PC-3 (cell line): ENCODE results near the gene AACS. TPM values are rescaled to one million over a fixed set of nuclear protein-coding genes. Genes with fewer than 3 reads are reported as not detected.

Experiments used
- ATAC-seq: fragments of 200-7000 bp; cut with Tn5 transposase; 2 replicates; pipeline ENCODE4 v1.9.1; 2020; ENCODE audit warnings: mild to moderate bottlenecking, moderate library complexity
- BruUV-seq: library from RNA; stranded (reverse); fragments of 400-500 nt; replicated peaks from 2 replicates; lab custom pipeline; 2021; lab: Mats Ljungman, UMichigan
- CTCF ChIA-PET: fragments of 300-600 bp; sonication (Branson Sonifier 250); formaldehyde crosslinking; loops from one replicate; lab custom pipeline; 2022; ENCODE audit warnings: antibody characterized with exemption; lab: Charles Lee
- POLR2A ChIA-PET: fragments of 300-600 bp; sonication (Branson Sonifier 250); formaldehyde crosslinking; loops from one replicate; lab custom pipeline; 2022; ENCODE audit warnings: antibody characterized with exemption; ENCODE audit not compliant: unreplicated experiment; lab: Charles Lee
- DNase-seq: peaks from one replicate; pipeline ENCODE4 v3.0.0-alpha.2; 2015
- H2AFZ ChIP-seq: fragments of 300-600 bp; sonication (generic); 2 replicates; pipeline ENCODE4 v1.6.0; 2016; ENCODE audit warnings: antibody characterized with exemption, low read length
- H3F3A ChIP-seq: fragments of 300-600 bp; sonication (generic); one replicate; pipeline ENCODE4 v1.6.0; 2017; ENCODE audit warnings: antibody characterized with exemption, low read length, control low read depth, mild to moderate bottlenecking; ENCODE audit not compliant: unreplicated experiment
- H3K27ac ChIP-seq: fragments of 300-600 bp; sonication (generic); 2 replicates; pipeline ENCODE4 v1.5.1; 2016; ENCODE audit warnings: mild to moderate bottlenecking, low read length
- H3K27me3 ChIP-seq: fragments of 300-600 bp; sonication (generic); 2 replicates; pipeline ENCODE4 v1.6.1; 2016; ENCODE audit warnings: low read length, mixed read lengths
- H3K36me3 ChIP-seq: fragments of 300-600 bp; sonication (generic); 2 replicates; pipeline ENCODE4 v1.6.1; 2016; ENCODE audit warnings: low read depth, mixed run types, low read length, mixed read lengths
- H3K4me1 ChIP-seq: fragments of 300-600 bp; sonication (generic); 2 replicates; pipeline ENCODE4 v1.5.1; 2016; ENCODE audit warnings: low read length; ENCODE audit not compliant: insufficient read depth
- H3K4me2 ChIP-seq: fragments of 300-600 bp; sonication (generic); 2 replicates; pipeline ENCODE4 v1.6.0; 2016; ENCODE audit warnings: low read length
- H3K4me3 ChIP-seq: fragments of 300-600 bp; sonication (generic); 2 replicates; pipeline ENCODE4 v1.5.1; 2016; ENCODE audit warnings: mild to moderate bottlenecking, low read length, mixed read lengths
- H3K79me2 ChIP-seq: fragments of 300-600 bp; sonication (generic); 2 replicates; pipeline ENCODE4 v1.6.1; 2017; ENCODE audit warnings: low read length, mixed read lengths
- H3K9ac ChIP-seq: fragments of 300-600 bp; sonication (generic); 2 replicates; pipeline ENCODE4 v1.6.0; 2016; ENCODE audit warnings: mild to moderate bottlenecking, low read length
- H3K9me2 ChIP-seq: fragments of 300-600 bp; sonication (generic); replicated peaks from 2 replicates; pipeline ENCODE4 v1.6.1; 2016; ENCODE audit warnings: mixed run types, low read length, mixed read lengths
- H3K9me3 ChIP-seq: fragments of 300-600 bp; sonication (generic); 2 replicates; pipeline ENCODE4 v1.6.1; 2016; ENCODE audit warnings: low read length, mixed read lengths
- H4K20me1 ChIP-seq: fragments of 300-600 bp; sonication (generic); 2 replicates; pipeline ENCODE4 v1.6.1; 2016; ENCODE audit warnings: low read length, mixed read lengths
- EZH2 ChIP-seq: fragments of 300-600 bp; sonication (generic); IDR thresholded peaks from one replicate; pipeline ENCODE4 v1.6.1; 2017; ENCODE audit warnings: antibody characterized with exemption, mild to moderate bottlenecking, low read length; ENCODE audit not compliant: unreplicated experiment
- EZH2phosphoT487 ChIP-seq: fragments of 300-600 bp; sonication (generic); IDR thresholded peaks from 2 replicates; pipeline ENCODE4 v1.6.1; 2018; ENCODE audit warnings: mild to moderate bottlenecking, antibody characterized with exemption, low read length, borderline replicate concordance
- intact Hi-C: fragments of 100-400 bp; cut with micrococcal nuclease; formaldehyde crosslinking; loops from 2 replicates; pipeline ENCODE4 v1.9.0; 2023
- total RNA-seq: library from RNA; depleted of rRNA; stranded (reverse); fragments of >200 nt; gene quantifications from 2 replicates; pipeline ENCODE4 v1.2.3, GENCODE V29; 2014
- TF ChIP-seq, protein P1 (sequence below): fragments of 300-600 bp; sonication (generic); conservative IDR thresholded peaks from 2 replicates; pipeline ENCODE4 v1.5.1; 2017; ENCODE audit warnings: antibody characterized with exemption, low read depth, mild to moderate bottlenecking, low read length

The AACS gene
- total RNA-seq, 1 experiment from 2014 or later, result 31.9 TPM

DNA sequence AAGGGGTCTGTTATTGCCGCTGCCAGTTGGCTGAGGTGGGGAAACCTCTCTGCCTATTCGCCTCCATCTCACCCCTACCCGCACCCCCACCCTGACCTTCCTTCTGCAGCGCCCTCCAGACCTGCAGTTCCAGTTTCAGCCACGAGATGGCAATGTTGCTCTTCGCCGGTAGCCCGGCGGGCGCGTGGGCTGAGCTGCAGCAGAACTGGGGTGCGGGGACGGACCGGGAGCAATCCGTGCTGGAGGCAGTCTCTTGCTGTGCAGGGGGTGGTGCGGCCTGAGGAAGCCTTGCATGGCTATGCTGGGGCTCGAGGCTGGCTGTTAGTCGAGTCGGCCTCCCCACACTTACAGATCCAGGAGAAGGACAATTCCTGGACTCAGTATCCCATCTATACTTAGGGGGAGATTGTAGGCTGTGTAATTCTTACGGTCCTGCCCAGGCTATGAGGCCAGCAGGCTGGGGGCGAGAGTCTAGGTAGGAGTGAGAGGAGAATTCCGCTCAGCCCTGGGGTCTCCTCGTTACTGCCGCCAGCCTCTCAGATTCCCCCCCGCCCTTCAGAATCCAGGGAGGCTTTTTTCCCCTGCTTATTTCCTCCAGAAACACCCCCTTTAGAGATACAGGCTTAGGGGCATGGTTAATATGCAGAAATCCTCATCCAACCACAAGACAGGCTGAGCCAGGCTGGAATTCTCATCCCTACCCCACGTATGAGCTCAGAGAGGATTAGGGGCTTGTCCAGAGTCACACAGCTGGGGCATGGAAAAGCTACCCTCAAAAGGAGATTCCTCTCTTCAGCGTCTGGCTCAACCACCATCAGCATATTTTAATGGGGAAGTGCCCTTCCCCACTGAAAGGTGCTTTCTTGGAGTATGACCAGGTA, 118.2 kb downstream of the AACS start:
- Histone ChIP-seq H3F3A (no peaks in the 10 kb centered on the region), H3K9me3 (no peaks in the 10 kb centered on the region), H3K27ac (no peak overlapping the region), H3K9me2 (no peaks in the 10 kb centered on the region), H3K4me3 (no peak overlapping the region), H3K4me2 (peak overlapping the region; percentile 66), H3K36me3 (no peaks in the 10 kb centered on the region), H4K20me1 (0 out of 2 replicates have a peak, but pooled peaks cover 3% of the 10 kb centered on the region), H3K9ac (no peak overlapping the region), H3K27me3 (peaks cover 79% of the 10 kb centered on the region), H3K79me2 (no peaks in the 10 kb centered on the region), H2AFZ (no peak overlapping the region), H3K4me1 (no peaks in the 10 kb centered on the region)
- peak; percentile 70 for ATAC-seq
- no TSS peak for BruUV-seq
- no peak for TF ChIP-seq EZH2
- TF ChIP-seq, protein P1, sequence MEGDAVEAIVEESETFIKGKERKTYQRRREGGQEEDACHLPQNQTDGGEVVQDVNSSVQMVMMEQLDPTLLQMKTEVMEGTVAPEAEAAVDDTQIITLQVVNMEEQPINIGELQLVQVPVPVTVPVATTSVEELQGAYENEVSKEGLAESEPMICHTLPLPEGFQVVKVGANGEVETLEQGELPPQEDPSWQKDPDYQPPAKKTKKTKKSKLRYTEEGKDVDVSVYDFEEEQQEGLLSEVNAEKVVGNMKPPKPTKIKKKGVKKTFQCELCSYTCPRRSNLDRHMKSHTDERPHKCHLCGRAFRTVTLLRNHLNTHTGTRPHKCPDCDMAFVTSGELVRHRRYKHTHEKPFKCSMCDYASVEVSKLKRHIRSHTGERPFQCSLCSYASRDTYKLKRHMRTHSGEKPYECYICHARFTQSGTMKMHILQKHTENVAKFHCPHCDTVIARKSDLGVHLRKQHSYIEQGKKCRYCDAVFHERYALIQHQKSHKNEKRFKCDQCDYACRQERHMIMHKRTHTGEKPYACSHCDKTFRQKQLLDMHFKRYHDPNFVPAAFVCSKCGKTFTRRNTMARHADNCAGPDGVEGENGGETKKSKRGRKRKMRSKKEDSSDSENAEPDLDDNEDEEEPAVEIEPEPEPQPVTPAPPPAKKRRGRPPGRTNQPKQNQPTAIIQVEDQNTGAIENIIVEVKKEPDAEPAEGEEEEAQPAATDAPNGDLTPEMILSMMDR, result peak; percentile 99
- ChIA-PET POLR2A (no interaction called here), CTCF (interaction anchor here (0.5 to 1.3 kb wide), 6 partner anchors 20 to 221 kb away, joined by 3 to 11 read pairs (median 4); no protein-coding TSS in a partner anchor)
- peak; percentile 92 for DNase-seq
- intact Hi-C loops, result loop anchor here (5.0 kb wide), 3 partner anchors 144 to 1694 kb away; no protein-coding TSS in a partner anchor

DNA sequence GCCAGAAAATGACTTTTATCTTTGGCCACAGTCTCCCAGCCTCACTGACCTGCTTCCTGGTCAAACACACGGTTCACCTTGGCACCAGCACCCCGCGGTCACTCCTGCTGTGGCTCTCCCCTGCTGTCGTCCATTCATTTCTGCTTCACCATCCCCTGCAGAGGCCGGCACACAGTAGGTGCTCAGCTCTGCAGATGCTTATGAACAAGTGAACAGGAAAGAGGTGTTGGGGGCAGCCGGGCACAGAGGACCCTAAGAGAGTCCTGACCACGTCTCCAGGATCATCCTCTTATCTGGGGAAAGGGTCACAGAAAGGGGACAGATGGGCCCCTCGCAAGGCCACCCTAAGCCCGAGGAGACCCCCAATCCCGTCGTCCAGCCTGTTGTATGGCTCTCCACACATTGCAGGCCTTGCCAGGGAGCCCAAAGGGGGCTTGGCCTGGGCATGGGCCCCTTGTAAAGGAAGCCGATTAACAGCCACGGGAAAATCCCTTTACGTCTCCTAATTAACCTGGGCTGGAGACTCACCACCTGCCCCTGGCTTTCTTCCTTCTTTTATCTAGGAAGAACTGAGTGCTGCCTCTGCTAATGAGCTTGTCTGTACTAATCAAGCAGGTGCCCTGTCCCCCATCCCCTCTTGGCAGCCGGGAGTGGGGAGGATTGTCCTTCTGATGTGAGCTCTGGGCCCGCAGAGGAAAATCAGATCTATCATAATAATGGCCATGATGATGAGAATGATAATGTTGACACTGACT, 119.2 kb downstream of the AACS start:
- Histone ChIP-seq H2AFZ (no peak overlapping the region), H3F3A (no peaks in the 10 kb centered on the region), H3K4me2 (no peak overlapping the region), H3K36me3 (no peaks in the 10 kb centered on the region), H3K4me1 (no peaks in the 10 kb centered on the region), H3K27me3 (peaks cover 80% of the 10 kb centered on the region), H3K4me3 (no peak overlapping the region), H3K79me2 (no peaks in the 10 kb centered on the region), H3K9me3 (no peaks in the 10 kb centered on the region), H3K9ac (no peak overlapping the region), H3K27ac (no peak overlapping the region), H4K20me1 (0 out of 2 replicates have a peak, but pooled peaks cover 3% of the 10 kb centered on the region), H3K9me2 (no peaks in the 10 kb centered on the region)
- intact Hi-C loops, result loop anchor here (5.0 kb wide), 3 partner anchors 143 to 1693 kb away; no protein-coding TSS in a partner anchor
- TF ChIP-seq, protein P1, result no peak
- no peak for TF ChIP-seq EZH2phosphoT487
- no peak for TF ChIP-seq EZH2
- ChIA-PET CTCF (interaction anchor here (0.5 to 1.3 kb wide), 2 partner anchors 19 to 60 kb away, joined by 3 to 5 read pairs; no protein-coding TSS in a partner anchor), POLR2A (no interaction called here)
- ATAC-seq (no peak), DNase-seq (no peak)
- no TSS peak for BruUV-seq
